Measurements from ENCODE around the gene DLG2.

The DLG2 gene

GRCh38 chr11:84526250-84526649 lies 1100.9 kb downstream of the DLG2 start:
- DNase-seq: no peak

DNA sequence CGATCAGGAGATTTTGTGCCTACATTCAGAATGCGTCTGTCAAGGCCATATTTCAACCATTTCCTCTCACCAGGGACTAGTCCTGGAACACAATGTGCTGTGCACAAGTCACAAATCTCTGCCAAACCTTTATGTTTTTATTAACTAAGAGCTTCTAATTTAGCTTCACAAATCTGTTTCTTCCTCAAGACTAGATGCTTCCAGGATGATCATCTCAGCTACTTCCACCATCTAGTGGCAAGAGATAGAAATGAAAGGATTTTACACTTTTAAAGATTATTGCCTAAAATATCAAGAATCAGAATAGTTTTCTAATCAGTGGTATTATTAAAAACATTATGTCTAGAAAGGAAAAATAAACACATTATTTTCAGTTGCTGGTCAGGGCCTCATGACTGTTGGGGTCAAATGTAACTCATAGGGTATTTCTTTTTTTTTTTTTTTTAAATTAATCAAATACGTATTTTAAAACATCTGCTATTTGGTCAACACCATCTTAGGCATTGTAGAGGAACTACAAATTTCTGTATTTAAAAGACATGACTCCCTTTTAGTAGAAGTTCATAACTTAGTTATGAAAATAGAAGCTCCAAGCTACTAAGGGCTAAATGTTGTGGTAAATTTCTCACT lies 1102.6 kb downstream of the DLG2 start:
- DNase-seq: no peak

GRCh38 chr11:84522331-84522730 lies 1104.8 kb downstream of the DLG2 start:
- DNase-seq: no peak

- DNase-seq: no peak
Measured at GRCh38 chr11:84518631-84519183, 1108.4 kb downstream of the DLG2 start.

GRCh38 chr11:84514436-84514835 lies 1112.7 kb downstream of the DLG2 start:
- no peak for DNase-seq

GRCh38 chr11:84503503-84503902 lies 1123.6 kb downstream of the DLG2 start:
- DNase-seq: no peak

DNA sequence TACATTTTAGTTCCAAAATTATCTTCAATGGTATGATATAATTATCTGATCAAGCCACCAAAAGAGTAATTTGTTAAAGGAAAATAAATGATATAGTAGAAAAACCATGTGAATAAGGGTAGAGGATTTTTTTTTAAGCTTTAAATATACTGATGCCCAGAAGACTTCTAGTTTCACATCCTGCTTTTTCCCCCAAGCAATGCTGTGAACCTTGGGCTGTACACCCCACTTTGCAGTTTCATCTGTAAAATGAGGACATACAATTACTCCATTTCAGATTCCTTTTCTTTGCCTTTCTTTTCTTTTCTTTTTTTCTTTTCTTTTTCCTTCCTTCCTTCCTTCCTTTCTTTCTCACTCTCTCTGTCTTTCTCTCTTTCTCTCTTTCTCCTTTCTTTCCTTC lies 1125.4 kb downstream of the DLG2 start:
- DNase-seq: no peak

DNA sequence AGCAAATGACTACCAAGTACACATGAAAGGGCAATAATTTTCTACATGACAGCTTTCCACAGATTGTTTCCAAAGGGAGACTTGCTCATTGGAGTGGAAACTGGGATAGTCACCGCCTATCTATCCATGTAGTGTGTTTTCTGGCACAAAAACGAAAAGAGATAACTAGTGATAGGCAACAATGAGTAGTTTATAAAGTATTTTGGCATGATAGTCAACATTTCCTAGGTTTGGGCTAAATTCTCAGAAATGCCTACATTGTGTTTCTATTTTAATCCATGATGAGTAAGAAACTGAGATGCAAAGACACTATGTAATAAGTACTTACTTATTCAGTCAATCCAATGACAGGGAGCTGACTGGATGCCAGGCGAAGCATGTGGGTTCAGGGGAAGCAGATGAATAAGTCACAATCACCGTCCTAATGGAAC lies 1129.1 kb downstream of the DLG2 start:
- DNase-seq: no peak

DNA sequence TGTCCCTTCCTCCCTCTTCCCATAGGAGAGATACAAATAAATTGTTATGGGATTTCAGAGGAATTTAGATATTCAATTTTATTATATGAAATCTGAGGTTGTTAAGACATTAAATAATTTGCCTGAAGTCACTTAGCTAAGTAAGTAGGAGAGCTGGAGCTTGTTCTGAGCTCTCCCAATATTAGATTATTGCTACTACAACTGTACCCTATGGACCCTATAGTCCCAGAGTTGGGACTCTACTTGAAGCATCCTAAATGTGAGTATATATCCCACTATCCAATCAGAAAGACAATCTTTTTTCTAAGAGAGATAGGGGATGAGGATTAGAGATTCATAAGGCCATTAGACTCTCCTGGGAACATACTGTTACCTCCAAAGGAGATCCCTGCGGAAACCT lies 1130.0 kb downstream of the DLG2 start:
- no peak for DNase-seq

- no peak for DNase-seq
Measured at GRCh38 chr11:84496122-84496521, 1131.0 kb downstream of the DLG2 start.

DNA sequence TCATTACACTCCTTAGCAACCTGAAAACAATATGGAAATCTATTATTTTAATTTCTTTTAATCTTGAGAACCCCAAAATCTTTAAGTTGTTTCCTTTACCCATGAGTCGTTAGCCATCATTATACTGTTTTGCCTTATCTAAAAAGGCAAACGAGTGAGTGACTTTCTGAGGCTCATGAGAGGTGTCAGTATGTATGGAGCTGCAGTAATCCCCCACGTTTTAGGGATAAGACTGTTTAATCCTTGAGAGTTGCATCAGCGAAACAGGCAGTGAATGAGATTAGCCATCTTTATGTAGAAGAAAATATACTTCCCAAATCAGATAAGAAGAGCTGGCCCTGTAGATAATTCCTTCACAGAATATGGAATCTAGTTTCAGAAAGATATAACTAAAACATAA lies 1147.0 kb downstream of the DLG2 start:
- DNase-seq: no peak

DNA sequence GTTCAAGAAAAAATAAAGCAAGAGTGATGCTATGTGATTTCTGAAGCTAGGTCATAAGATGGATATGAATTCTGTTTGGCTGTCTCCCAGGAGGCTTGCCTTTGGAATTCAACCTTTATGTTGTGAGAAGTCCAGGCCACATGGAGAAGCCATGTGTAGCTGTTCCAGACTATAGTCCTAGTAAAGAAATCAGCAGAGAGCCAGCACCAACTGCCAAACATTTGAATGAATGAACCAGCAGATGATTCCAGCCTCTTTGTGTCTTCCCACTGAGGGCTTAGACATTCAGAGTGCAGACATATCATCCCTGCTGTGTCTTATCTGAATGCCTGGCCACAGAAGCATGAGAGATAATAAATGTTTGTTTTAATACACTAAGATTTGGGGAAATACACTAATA lies 1150.6 kb downstream of the DLG2 start:
- no peak for DNase-seq

DNA sequence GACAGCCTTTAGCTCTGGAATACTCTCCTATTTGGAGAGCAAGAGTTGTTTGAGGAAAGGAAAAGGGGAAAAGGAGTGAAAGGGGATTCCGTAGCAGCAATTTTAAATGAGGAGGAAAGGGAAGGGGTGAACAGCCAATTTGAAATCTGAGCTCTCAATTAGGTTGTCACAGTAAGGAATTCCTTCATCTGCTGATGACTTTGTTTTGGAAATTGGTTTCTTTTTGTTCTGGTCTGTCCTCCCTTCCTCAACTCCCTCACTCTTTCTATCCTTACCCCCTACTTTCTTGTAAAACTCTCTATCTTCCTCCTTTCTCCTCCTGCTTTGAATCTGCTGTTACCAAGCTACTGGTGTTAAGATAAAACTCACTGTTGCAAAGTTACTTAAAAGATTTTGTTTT lies 1155.6 kb downstream of the DLG2 start:
- no peak for DNase-seq

DNA sequence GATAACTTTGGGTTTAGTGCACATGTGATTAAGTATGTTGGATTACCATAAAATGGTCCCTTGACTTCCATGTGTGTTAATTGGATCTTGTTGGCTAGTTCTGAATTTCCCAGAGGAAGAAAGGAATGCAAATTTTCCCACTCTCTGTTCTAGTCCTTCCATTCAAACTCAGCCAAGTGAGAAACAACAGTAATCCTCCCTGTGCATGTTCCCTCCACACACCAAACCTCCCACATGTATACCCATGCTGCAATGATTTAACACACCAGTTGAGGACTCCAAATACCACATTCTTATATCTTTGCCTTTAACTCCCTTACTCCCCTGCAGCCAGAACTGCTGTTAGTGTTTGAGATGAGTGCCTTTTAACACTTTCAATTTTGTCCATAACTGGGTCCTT lies 1158.9 kb downstream of the DLG2 start:
- no peak for DNase-seq

GRCh38 chr11:84465040-84465439 lies 1162.1 kb downstream of the DLG2 start:
- DNase-seq: no peak

- DNase-seq: no peak
Measured at GRCh38 chr11:84455691-84456090, 1171.5 kb downstream of the DLG2 start.

DNA sequence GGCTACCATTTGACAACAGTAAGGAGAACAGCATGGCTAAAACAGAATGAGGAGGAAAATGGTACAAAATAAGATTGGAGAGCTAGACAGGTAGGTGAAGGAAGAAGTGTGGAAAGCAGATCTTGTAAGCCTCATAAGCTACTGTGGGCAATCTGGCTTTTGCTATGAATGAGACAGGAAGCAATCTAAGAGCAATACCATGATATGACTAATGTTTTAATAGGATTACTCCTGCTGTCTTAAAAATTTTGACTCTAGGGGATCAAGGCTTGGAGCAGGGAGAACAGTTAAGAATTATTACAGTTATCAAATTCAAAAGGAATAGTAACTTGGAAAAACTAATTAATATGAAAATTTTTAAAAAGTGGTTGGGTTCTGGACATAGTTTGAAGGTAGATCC lies 1174.9 kb downstream of the DLG2 start:
- DNase-seq: no peak

DNA sequence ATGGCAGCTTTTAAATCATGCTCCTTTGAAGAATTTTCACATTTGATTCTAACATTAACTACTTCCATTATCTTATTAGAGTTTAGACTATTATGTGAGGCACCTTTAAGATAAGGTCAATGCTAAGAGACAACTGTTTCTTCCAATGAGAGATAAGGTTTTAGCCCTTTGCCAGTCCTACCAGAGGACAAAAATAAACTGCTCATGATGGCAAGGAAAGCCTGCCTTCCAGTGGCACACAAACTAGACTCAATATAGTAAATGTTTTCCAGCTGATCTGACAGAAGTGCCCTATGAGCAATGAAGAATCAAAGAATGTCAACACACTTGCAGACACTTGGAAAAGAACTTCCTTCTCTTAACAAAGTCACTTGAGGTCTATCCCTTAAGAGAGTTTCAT lies 1188.6 kb downstream of the DLG2 start:
- no peak for DNase-seq

DNA sequence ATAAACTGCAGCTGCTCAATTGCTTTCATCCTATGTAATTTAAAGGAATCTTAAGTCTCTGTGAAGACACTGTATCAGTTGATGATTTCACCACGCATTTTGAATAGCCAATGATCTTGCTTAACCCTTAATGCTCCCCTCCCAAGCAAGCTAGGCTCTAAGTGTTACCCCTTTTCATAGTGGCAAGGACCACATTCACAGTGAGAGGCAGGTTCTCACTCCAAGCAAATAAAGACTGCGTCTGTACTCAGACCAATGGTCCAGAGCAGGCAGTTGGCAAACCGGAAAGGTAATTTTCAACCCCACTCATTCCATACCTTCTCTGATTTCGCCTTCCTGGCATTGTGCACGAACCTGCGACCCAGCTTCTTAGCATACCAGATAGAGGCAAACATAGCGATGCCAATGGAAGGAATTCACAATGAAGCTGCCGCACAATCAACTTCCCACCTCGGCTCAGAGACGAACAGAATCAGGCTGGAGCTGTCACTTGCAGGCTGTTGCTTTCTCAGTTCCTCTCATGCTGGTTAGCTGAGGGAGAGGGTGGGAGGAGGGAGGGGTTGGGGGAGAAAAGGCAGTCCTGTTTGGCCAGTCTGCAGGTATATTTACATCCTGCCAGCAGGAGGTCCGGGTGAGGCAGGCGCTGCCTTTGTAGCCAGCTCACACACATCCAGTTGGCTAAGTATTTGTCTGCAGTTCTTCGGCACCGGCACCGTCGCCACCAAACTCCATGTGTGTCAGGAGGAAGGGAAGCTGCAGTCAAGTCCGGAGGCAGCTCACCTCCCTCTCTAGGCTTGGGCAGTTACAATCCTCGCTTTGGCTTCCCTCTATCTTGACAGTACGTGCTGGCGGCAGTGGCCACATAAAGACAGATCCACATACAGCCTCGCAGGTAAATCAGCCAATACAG lies 1189.8 kb downstream of the DLG2 start:
- DNase-seq: no peak

DNA sequence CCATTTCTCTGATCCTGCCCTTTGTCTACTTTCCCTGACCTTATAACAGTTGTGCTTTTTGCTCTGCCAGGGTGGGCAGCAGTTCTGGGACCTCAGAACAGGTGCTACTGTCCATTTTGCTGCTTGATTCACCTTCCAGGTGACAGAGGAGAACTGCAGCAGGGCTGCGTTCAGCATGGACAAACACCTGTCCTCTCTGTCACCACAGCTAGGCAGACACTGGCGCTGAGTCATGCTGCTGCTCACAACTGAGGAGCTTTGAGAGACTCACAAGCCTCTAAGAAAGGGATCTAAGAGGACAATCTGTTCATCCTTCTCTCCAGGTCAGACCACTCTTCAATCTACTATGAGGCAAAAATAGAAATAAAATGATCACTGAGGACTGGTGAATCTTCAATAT lies 1196.5 kb downstream of the DLG2 start:
- DNase-seq: no peak

- DNase-seq: no peak
Measured at GRCh38 chr11:84425673-84426072, 1201.5 kb downstream of the DLG2 start.

- no peak for DNase-seq
Measured at GRCh38 chr11:84420271-84420670, 1206.9 kb downstream of the DLG2 start.

DNA sequence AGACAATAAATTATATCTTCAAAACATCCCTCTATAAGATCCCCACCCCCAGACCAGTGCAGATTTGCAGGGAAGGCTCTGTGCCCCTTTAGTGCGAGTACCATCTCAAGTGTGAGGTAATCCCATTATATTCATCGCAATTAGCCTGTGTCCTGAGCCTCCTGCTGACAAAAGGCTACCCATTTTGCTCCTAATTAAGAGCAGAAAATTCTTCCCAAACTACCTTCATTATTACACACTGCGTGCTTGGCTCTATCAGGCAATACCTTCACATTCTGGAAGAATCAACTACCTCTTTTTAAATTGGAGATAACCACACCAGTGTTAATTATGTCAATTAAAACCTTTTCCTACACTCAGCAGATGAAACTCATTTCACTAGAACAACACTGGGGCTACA lies 1207.5 kb downstream of the DLG2 start:
- no peak for DNase-seq

GRCh38 chr11:84414920-84415319 lies 1212.2 kb downstream of the DLG2 start:
- no peak for DNase-seq

Data from CD4-positive, alpha-beta T cell treated with Interleukin-1 beta for 1 hour (primary cell).